Measurements from ENCODE around the gene TLCD1. TPM values are rescaled to one million over a fixed set of nuclear protein-coding genes. Genes with fewer than 3 reads are reported as not detected.

Gene TLCD1
- polyA plus RNA-seq, 5 donors, result 7.5 to 11.0 (median 8.7) TPM

- no peak for DNase-seq
Observed at GRCh38 chr17:28698253-28698941, 27.6 kb downstream of the TLCD1 start.

GRCh38 chr17:28693869-28694268, 32.2 kb downstream of the TLCD1 start:
- no peak for DNase-seq

- no peak for DNase-seq
Observed at GRCh38 chr17:28689011-28689410, 37.0 kb downstream of the TLCD1 start.

- no peak for DNase-seq
Observed at GRCh38 chr17:28688481-28688880, 37.6 kb downstream of the TLCD1 start.

GRCh38 chr17:28686296-28686695, 39.7 kb downstream of the TLCD1 start:
- DNase-seq, result no peak

- DNase-seq, result no peak
Observed at GRCh38 chr17:28685366-28685765, 40.7 kb downstream of the TLCD1 start.

- peak; percentile 47 to 64 for DNase-seq
Observed at GRCh38 chr17:28684963-28685362, 41.1 kb downstream of the TLCD1 start.

GRCh38 chr17:28682655-28683054, 43.4 kb downstream of the TLCD1 start:
- no peak for DNase-seq

GRCh38 chr17:28675980-28676379, 50.1 kb downstream of the TLCD1 start:
- DNase-seq, result no peak

GRCh38 chr17:28675490-28675889, 50.5 kb downstream of the TLCD1 start:
- no peak for DNase-seq

Other genes starting within 250 kb of the TLCD1 start
- under 1 TPM in 4 of 5 donors, not detected in 1; 0.06 to 0.19 (median 0.16) TPM for gene FOXN1, start 219.9 kb downstream of the TLCD1 start, polyA plus RNA-seq (ENCODE audit: insufficient read depth in 1 of 5, insufficient read length in 5 of 5, low replicate concordance in 1 of 5)
- gene UNC119, start 173.6 kb downstream of the TLCD1 start, polyA plus RNA-seq (ENCODE audit: insufficient read depth in 1 of 5, insufficient read length in 5 of 5, low replicate concordance in 1 of 5), result 10 to 100 TPM; 28.4 to 44.4 (median 36.3) TPM
- gene PIGS, start 154.7 kb downstream of the TLCD1 start, polyA plus RNA-seq (ENCODE audit: insufficient read depth in 1 of 5, insufficient read length in 5 of 5, low replicate concordance in 1 of 5), result 10 to 100 TPM; 58.7 to 66.9 (median 62.7) TPM
- gene ALDOC, start 149.3 kb downstream of the TLCD1 start, polyA plus RNA-seq (ENCODE audit: insufficient read depth in 1 of 5, insufficient read length in 5 of 5, low replicate concordance in 1 of 5), result 10 to 100 TPM; 16.1 to 21.6 (median 20.2) TPM
- gene SPAG5, start 127.2 kb downstream of the TLCD1 start, polyA plus RNA-seq (ENCODE audit: insufficient read depth in 1 of 5, insufficient read length in 5 of 5, low replicate concordance in 1 of 5), result 10 to 100 TPM; 35.5 to 80.1 (median 66.1) TPM
- gene RSKR, start 112.0 kb downstream of the TLCD1 start, polyA plus RNA-seq (ENCODE audit: insufficient read depth in 1 of 5, insufficient read length in 5 of 5, low replicate concordance in 1 of 5), result 10 to 100 TPM; 19.0 to 27.9 (median 24.2) TPM
- gene BLTP2, start 81.1 kb downstream of the TLCD1 start, polyA plus RNA-seq (ENCODE audit: insufficient read depth in 1 of 5, insufficient read length in 5 of 5, low replicate concordance in 1 of 5), result 10 to 100 TPM; 70.4 to 87.5 (median 77.3) TPM
- gene SDF2, start 64.3 kb downstream of the TLCD1 start, polyA plus RNA-seq (ENCODE audit: insufficient read depth in 1 of 5, insufficient read length in 5 of 5, low replicate concordance in 1 of 5), result 10 to 100 TPM; 67.7 to 73.8 (median 69.5) TPM
- gene SUPT6H, start 64.0 kb downstream of the TLCD1 start, polyA plus RNA-seq (ENCODE audit: insufficient read depth in 1 of 5, insufficient read length in 5 of 5, low replicate concordance in 1 of 5), result 10 to 100 TPM; 60.3 to 74.7 (median 66.8) TPM
- gene PROCA1, start 14.3 kb downstream of the TLCD1 start, polyA plus RNA-seq (ENCODE audit: insufficient read depth in 1 of 5, insufficient read length in 5 of 5, low replicate concordance in 1 of 5), result 1 to 10 TPM; 5.7 to 7.1 (median 6.6) TPM
- 100 to 1,000 TPM; 180 to 195 (median 187) TPM for gene RAB34, start 8.4 kb downstream of the TLCD1 start, polyA plus RNA-seq (ENCODE audit: insufficient read depth in 1 of 5, insufficient read length in 5 of 5, low replicate concordance in 1 of 5)
- 1,000 to 10,000 TPM; 1,134 to 1,477 (median 1,162) TPM for gene RPL23A, start 6.2 kb downstream of the TLCD1 start, polyA plus RNA-seq (ENCODE audit: insufficient read depth in 1 of 5, insufficient read length in 5 of 5, low replicate concordance in 1 of 5)
- gene NEK8, start 2.6 kb upstream of the TLCD1 start, polyA plus RNA-seq (ENCODE audit: insufficient read depth in 1 of 5, insufficient read length in 5 of 5, low replicate concordance in 1 of 5), result 1 to 10 TPM; 5.5 to 8.4 (median 6.8) TPM
- gene TRAF4, start 17.8 kb upstream of the TLCD1 start, polyA plus RNA-seq (ENCODE audit: insufficient read depth in 1 of 5, insufficient read length in 5 of 5, low replicate concordance in 1 of 5), result 100 to 1,000 TPM in 3 of 5 donors, 10 to 100 TPM in 2; 92.5 to 141 (median 113) TPM
- gene FAM222B, start 116.6 kb upstream of the TLCD1 start, polyA plus RNA-seq (ENCODE audit: insufficient read depth in 1 of 5, insufficient read length in 5 of 5, low replicate concordance in 1 of 5), result 10 to 100 TPM; 15.5 to 22.3 (median 17.5) TPM
- gene ERAL1, start 128.8 kb upstream of the TLCD1 start, polyA plus RNA-seq (ENCODE audit: insufficient read depth in 1 of 5, insufficient read length in 5 of 5, low replicate concordance in 1 of 5), result 10 to 100 TPM; 60.7 to 78.6 (median 68.4) TPM
- 10 to 100 TPM; 60.5 to 89.2 (median 72.7) TPM for gene FLOT2, start 171.5 kb upstream of the TLCD1 start, polyA plus RNA-seq (ENCODE audit: insufficient read depth in 1 of 5, insufficient read length in 5 of 5, low replicate concordance in 1 of 5)
- gene DHRS13, start 176.8 kb upstream of the TLCD1 start, polyA plus RNA-seq (ENCODE audit: insufficient read depth in 1 of 5, insufficient read length in 5 of 5, low replicate concordance in 1 of 5), result 1 to 10 TPM; 5.6 to 8.7 (median 6.8) TPM
- 10 to 100 TPM; 42.7 to 61.2 (median 57.0) TPM for gene PHF12, start 225.3 kb upstream of the TLCD1 start, polyA plus RNA-seq (ENCODE audit: insufficient read depth in 1 of 5, insufficient read length in 5 of 5, low replicate concordance in 1 of 5)

Data from right lung (tissue), 5 donors.